Fibroblast of lung (primary cell): ENCODE data around the gene CFAP46. TPM values are rescaled to one million over a fixed set of nuclear protein-coding genes. Genes with fewer than 3 reads are reported as not detected.
"Not testable (repeated sequence)": the region's sequence is repeated elsewhere in the genome, so short reads cannot be mapped to it uniquely, and the experiment has no call there.

Source experiments
- DNase-seq, 2 donors: peaks; one replicate each; pipeline versions ENCODE4 v3.0.0 to v3.0.0-alpha.2; 2010; ENCODE audit warnings: low read depth in 2 of 2
- H2AFZ ChIP-seq: 2 replicates; pipeline ENCODE4 v1.5.1; 2012; ENCODE audit warnings: low read length, control low read depth, inconsistent platforms
- H3K27ac ChIP-seq: 2 replicates; pipeline ENCODE4 v1.5.1; 2011; ENCODE audit warnings: low read length, control low read depth; ENCODE audit not compliant: insufficient read depth
- H3K27me3 ChIP-seq: 2 replicates; pipeline ENCODE4 v1.5.1; 2011; ENCODE audit warnings: mild to moderate bottlenecking, low read length; ENCODE audit not compliant: control insufficient read depth, insufficient read depth
- H3K36me3 ChIP-seq: 2 replicates; pipeline ENCODE4 v1.5.1; 2011; ENCODE audit warnings: low read length; ENCODE audit not compliant: control insufficient read depth, insufficient read depth
- H3K4me1 ChIP-seq: 2 replicates; pipeline ENCODE4 v1.5.1; 2011; ENCODE audit warnings: low read length; ENCODE audit not compliant: control insufficient read depth, insufficient read depth; ENCODE audit errors: extremely low read depth
- H3K4me2 ChIP-seq: 2 replicates; pipeline ENCODE4 v1.5.1; 2011; ENCODE audit warnings: low read length, control low read depth; ENCODE audit not compliant: insufficient read depth; ENCODE audit errors: extremely low read depth
- H3K4me3 ChIP-seq, 4 experiments: fragments of 200-600 bp in 1 of 4; sonication (generic) in 1 of 4; replicated peaks in 1 of 4; 2 replicates each; pipeline ENCODE4 v1.5.1; 2011 to 2016; ENCODE audit warnings: low read length in 4 of 4, low read depth in 3 of 4, mild to moderate bottlenecking in 3 of 4, control low read depth in 2 of 4, inconsistent platforms in 1 of 4, mixed read lengths in 1 of 4; ENCODE audit not compliant: insufficient read depth in 1 of 4; ENCODE audit errors: control extremely low read depth in 1 of 4
- H3K79me2 ChIP-seq: 2 replicates; pipeline ENCODE4 v1.5.1; 2012; ENCODE audit warnings: mild to moderate bottlenecking, low read length, inconsistent platforms; ENCODE audit not compliant: control insufficient read depth, insufficient read depth
- H3K9ac ChIP-seq: 2 replicates; pipeline ENCODE4 v1.5.1; 2011; ENCODE audit warnings: mild to moderate bottlenecking, low read length, control low read depth; ENCODE audit not compliant: insufficient read depth
- H3K9me3 ChIP-seq: 2 replicates; pipeline ENCODE4 v1.5.1; 2012; ENCODE audit warnings: low read depth, low read length; ENCODE audit not compliant: control insufficient read depth, insufficient read depth
- H4K20me1 ChIP-seq: 2 replicates; pipeline ENCODE4 v1.5.1; 2011; ENCODE audit warnings: low read length; ENCODE audit not compliant: control insufficient read depth, insufficient read depth; ENCODE audit errors: extremely low read depth
- CTCF ChIP-seq, 2 donors: IDR thresholded peaks in 1 of 2; conservative IDR thresholded peaks in 1 of 2; 1 replicate in 1 of 2; 2 replicates in 1 of 2; pipeline ENCODE4 v1.5.1; 2011 to 2012; ENCODE audit warnings: low read length in 2 of 2, control low read depth in 1 of 2, inconsistent platforms in 1 of 2, low read depth in 1 of 2, mild to moderate bottlenecking in 1 of 2
- EZH2 ChIP-seq: IDR thresholded peaks from 2 replicates; pipeline ENCODE4 v1.5.1; 2012; ENCODE audit warnings: low read length, control low read depth, mild to moderate bottlenecking; ENCODE audit errors: missing control alignments
- polyA plus RNA-seq, 2 donors: library from polyadenylated mRNA; depleted of rRNA in 1 of 2; stranded (reverse) in 1 of 2; unstranded in 1 of 2; fragments of >200 nt; gene quantifications; 2 replicates each; pipeline ENCODE4 v1.2.1, GENCODE V29; 2011 to 2012; ENCODE audit warnings: missing spikeins in 1 of 2
- total RNA-seq: library from RNA; depleted of rRNA; stranded (reverse); fragments of >200 nt; gene quantifications from 2 replicates; pipeline ENCODE4 v1.2.1, GENCODE V29; 2014

The CFAP46 gene
- total and polyA plus RNA-seq, 2 donors (not counting 1 experiment from before 2014, with no cell fraction given), result 0.25 to 0.66 TPM

- DNase-seq, result no peak
- Histone ChIP-seq H3K9me3 (no peaks in the 10 kb centered on the region), H4K20me1 (no peaks in the 10 kb centered on the region), H3K27me3 (peaks cover 12% of the 10 kb centered on the region), H3K36me3 (no peaks in the 10 kb centered on the region), H3K27ac (no peak overlapping the region), H3K4me1 (no peaks in the 10 kb centered on the region), H2AFZ (no peak overlapping the region), H3K4me3 (no peak overlapping the region), H3K79me2 (no peaks in the 10 kb centered on the region), H3K4me2 (no peak overlapping the region), H3K9ac (no peak overlapping the region)
- no peak for TF ChIP-seq EZH2
- TF ChIP-seq CTCF (conservative IDR thresholded peaks at IDR 0.05 in 1 of 2, IDR thresholded peaks at IDR 0.05 in 1 of 2; ENCODE audit: low read depth in 1 of 2, low read length in 2 of 2), result no peak
Measured at GRCh38 chr10:132792796-132793195, 149.6 kb downstream of the CFAP46 start.

GRCh38 chr10:132792099-132792498, 150.3 kb downstream of the CFAP46 start:
- H3K9me3 ChIP-seq, H3K4me2 ChIP-seq, H3K4me1 ChIP-seq, DNase-seq, H3K27ac ChIP-seq, H4K20me1 ChIP-seq, H3K4me3 ChIP-seq, H3K9ac ChIP-seq, H3K79me2 ChIP-seq, H3K36me3 ChIP-seq, H2AFZ ChIP-seq: not testable (repeated sequence)
- H3K27me3 ChIP-seq, result peaks cover 15% of the 10 kb centered on the region

GRCh38 chr10:132790934-132791829, 151.2 kb downstream of the CFAP46 start:
- H3K36me3 ChIP-seq, result no peaks in the 10 kb centered on the region
- no peak overlapping the region for H3K27ac ChIP-seq
- no peak for DNase-seq
- H2AFZ ChIP-seq, result no peak overlapping the region
- no peak overlapping the region for H3K9ac ChIP-seq
- H3K4me3 ChIP-seq, result no peak overlapping the region
- peaks cover 23% of the 10 kb centered on the region for H3K27me3 ChIP-seq
- no peaks in the 10 kb centered on the region for H4K20me1 ChIP-seq
- H3K79me2 ChIP-seq, result no peaks in the 10 kb centered on the region
- H3K9me3 ChIP-seq, result no peaks in the 10 kb centered on the region
- H3K4me2 ChIP-seq, result no peak overlapping the region
- no peak for TF ChIP-seq EZH2
- no peak for TF ChIP-seq CTCF (conservative IDR thresholded peaks at IDR 0.05 in 1 of 2, IDR thresholded peaks at IDR 0.05 in 1 of 2; ENCODE audit: low read depth in 1 of 2, low read length in 2 of 2)
- no peaks in the 10 kb centered on the region for H3K4me1 ChIP-seq
